HG02938 (cell line): Measurements from ENCODE around the gene IRF2.
A peak's percentile ranks its signal among the peaks of the same experiment; 100 is the strongest.

Experiments
- ATAC-seq: cut with Tn5 transposase; IDR thresholded peaks from one replicate; pipeline ENCODE4 v1.9.1; 2021; ENCODE audit warnings: mild to moderate bottlenecking, moderate library complexity; ENCODE audit not compliant: unreplicated experiment

IRF2 gene

GRCh38 chr4:184373886-184374405 is 100.4 kb downstream of the IRF2 start:
- no peak for ATAC-seq

DNA sequence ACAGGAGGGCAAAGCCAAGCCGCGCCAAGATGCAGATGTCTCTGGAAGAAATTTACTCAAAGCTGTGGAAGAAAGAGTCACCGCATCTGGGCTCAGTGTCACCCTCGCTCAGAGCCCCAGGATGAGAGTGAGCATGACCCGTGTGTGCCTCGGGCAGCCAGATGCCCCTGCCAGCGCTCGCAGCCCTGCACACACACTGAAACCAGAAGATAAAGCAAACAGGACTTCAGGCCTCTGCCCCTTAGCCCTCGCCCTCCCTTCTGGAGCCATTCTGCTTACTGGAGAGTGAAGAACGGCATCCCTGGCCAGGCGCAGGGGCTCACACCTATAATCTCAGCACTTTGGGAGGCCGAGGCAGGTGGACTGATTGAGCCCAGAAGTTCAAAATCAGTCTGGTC is 103.0 kb downstream of the IRF2 start:
- ATAC-seq: no peak

- no peak for ATAC-seq
Measured at GRCh38 chr4:184370711-184371389, 103.5 kb downstream of the IRF2 start.

DNA sequence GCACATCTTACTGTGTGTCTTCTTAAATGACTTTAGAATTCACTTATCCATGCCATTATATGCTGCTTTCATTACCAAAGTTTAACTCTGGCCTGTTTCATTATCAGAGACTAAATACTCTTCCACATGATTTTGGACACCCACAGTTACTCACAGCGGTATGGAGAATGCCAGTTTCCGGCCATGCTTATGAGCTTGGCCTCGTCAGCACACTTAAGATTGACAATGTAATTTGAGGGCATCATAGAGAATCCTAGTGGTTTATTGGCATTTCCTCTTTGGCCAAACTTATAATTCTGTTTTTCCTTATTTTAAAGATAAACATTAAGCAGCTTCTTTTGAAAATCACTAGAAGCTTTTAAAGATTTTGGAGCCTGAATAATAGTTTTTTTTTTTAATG is 104.5 kb downstream of the IRF2 start:
- ATAC-seq: no peak

DNA sequence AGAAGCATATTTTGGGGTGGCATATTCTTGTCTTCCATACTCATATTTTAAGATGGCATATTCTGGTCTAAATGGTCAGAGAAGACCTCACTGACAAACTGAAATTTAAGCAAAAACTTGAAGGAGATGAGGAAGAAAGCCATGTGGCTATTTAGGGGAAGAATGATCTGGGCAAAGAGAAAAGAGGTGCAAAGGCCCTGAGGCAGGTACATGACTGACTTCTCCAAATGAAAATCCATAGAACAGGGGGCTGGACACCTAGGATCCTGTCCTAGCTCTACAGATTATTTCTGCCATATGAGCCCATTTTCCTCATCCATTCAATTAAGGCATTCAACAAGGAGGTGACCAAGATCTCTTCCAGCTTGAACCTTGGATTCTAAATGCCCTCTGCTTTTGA is 105.6 kb downstream of the IRF2 start:
- ATAC-seq: no peak

- no peak for ATAC-seq
Measured at GRCh38 chr4:184368290-184368689, 106.1 kb downstream of the IRF2 start.

DNA sequence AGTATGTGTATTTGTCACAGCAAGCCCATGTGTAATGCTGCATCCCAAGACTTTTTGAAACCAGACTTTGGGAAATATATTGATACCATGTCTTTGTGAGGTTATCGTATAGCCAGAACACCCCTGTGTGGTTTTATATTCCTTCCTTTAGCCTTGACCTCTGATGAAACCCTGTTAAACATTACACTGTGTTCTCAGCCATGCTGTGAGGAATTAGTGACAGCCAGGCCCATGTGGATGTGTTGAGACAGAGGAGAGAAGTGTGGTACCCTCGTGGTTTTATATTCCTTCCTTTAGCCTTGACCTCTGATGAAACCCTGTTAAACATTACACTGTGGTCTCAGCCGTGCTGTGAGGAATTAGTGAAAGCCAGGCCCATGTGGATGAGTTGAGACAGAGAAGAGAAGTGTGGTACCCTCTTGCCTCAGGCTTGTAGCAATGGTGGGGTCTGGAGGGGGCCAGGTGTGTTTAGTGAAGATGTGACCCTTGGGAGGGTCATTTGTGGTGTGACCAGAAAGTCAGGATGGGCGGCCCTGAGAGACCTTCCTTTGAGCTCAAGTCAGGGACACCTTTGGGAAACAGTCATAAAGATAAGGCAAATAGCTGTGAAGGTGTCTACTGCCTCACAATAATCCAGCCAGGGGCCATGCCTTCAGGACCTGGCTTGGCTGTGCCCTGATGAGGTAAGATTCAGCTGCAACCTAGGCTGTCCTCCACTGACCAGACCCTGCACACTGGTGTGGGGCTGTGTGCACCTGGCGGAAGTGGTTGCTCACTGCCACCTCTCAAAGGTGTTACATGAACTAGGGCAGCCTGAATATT is 110.0 kb downstream of the IRF2 start:
- ATAC-seq: peak; percentile 71

DNA sequence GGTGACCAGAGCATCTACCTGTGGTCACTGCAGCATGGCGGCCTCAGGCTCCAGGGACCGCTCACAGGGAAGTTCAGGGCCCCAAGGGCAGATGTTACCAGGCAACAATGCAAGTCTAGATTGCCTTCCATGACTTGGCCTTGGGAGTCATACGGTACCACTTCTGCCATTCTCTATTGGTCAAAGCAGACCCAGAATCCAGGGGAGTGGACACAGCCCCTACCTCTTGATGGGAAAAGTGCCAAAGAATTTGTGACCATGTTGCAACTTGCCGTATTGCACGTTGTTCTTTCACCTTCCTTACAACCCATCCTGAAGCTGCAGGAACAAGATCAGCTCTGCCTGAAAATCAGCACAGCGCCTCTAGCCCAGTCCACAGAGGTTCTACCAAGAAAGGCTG is 111.1 kb downstream of the IRF2 start:
- ATAC-seq: no peak

GRCh38 chr4:184362396-184362795 is 112.0 kb downstream of the IRF2 start:
- no peak for ATAC-seq

DNA sequence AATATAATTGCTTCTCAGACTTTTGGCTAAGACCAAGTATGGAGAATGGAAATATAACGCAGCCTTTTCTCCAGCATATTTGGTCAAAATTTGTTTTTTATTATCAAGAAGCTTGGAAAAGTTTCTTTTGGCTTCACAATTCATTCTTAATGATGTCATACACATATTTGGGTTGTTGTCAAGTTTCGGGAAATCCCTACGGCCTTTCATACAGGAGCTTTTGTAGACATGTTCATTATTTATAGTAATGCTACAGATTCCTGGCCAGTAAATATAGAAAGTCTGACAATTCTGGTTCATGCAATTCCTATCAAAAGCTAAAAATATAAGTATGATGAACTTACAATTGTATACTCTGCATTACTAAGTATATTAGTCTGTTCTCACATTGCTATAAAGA is 112.9 kb downstream of the IRF2 start:
- ATAC-seq: no peak

- no peak for ATAC-seq
Measured at GRCh38 chr4:184359888-184360287, 114.5 kb downstream of the IRF2 start.

- no peak for ATAC-seq
Measured at GRCh38 chr4:184358521-184359232, 115.7 kb downstream of the IRF2 start.

- ATAC-seq: no peak
Measured at GRCh38 chr4:184357772-184358171, 116.6 kb downstream of the IRF2 start.

GRCh38 chr4:184357165-184357564 is 117.2 kb downstream of the IRF2 start:
- ATAC-seq: no peak

- ATAC-seq: no peak
Measured at GRCh38 chr4:184356366-184356765, 118.0 kb downstream of the IRF2 start.

- no peak for ATAC-seq
Measured at GRCh38 chr4:184355857-184356256, 118.5 kb downstream of the IRF2 start.

DNA sequence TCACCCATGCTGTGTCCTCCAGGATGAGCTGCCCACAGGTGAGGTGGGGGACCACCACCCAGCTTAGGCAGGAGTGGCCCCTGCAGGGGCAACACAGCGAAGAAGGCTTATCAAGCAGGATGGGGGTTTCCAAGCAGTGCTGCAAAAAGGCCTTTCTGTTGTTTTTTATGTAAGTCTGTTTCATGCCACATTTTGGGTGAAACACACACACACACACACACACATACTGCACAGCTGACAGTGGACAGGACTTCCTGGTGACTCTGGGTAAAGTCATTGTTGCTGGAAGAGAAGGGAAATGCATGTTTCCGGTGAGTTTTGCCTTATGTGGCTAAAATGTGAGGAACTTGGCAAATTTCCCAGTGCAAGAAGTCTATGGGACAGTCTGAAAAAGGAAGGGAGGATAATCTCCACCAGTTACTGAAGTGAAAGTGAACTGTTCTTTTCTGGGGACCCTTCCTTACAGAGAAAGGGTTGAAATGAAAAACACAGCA is 119.2 kb downstream of the IRF2 start:
- ATAC-seq: peak; percentile 31

GRCh38 chr4:184352891-184353290 is 121.5 kb downstream of the IRF2 start:
- no peak for ATAC-seq

GRCh38 chr4:184351560-184352451 is 122.5 kb downstream of the IRF2 start:
- ATAC-seq: no peak

- ATAC-seq: no peak
Measured at GRCh38 chr4:184350964-184351363, 123.4 kb downstream of the IRF2 start.
